MG63 (cell line): ENCODE results near the gene FSTL4. TPM values are rescaled to one million over a fixed set of nuclear protein-coding genes. Genes with fewer than 3 reads are reported as not detected.
A peak's percentile ranks its signal among the peaks of the same experiment; 100 is the strongest.

Experiments
- DNase-seq: peaks from one replicate; pipeline ENCODE4 v3.0.0-alpha.2; 2020
- H3K27me3 ChIP-seq: fragments of 250-450 bp; sonication (Bioruptor Pico); 2 replicates; pipeline ENCODE4 v1.5.1; 2020; ENCODE audit warnings: mild to moderate bottlenecking, moderate library complexity
- H3K36me3 ChIP-seq: fragments of 250-450 bp; sonication (Bioruptor Pico); 2 replicates; pipeline ENCODE4 v1.5.1; 2020; ENCODE audit warnings: mild to moderate bottlenecking, moderate library complexity
- H3K4me3 ChIP-seq: fragments of 250-450 bp; sonication (Bioruptor Pico); 2 replicates; pipeline ENCODE4 v1.5.1; 2020; ENCODE audit warnings: mild to moderate bottlenecking, moderate library complexity
- H3K9me3 ChIP-seq: fragments of 250-450 bp; sonication (Bioruptor Pico); 2 replicates; pipeline ENCODE4 v1.5.1; 2020; ENCODE audit warnings: mild to moderate bottlenecking, moderate library complexity
- total RNA-seq: library from RNA; depleted of rRNA; stranded (reverse); fragments of >200 nt; shearing (Covaris generic); gene quantifications from 2 replicates; pipeline ENCODE4 v1.2.3, GENCODE V29; 2014; ENCODE audit warnings: low replicate concordance

The FSTL4 gene
- total RNA-seq, 1 experiment from 2014 or later = not detected

GRCh38 chr5:133304178-133304577 is 308.2 kb downstream of the FSTL4 start:
- no peak overlapping the region for H3K4me3 ChIP-seq
- H3K36me3 ChIP-seq = no peaks in the 10 kb centered on the region
- H3K9me3 ChIP-seq = no peaks in the 10 kb centered on the region
- no peaks in the 10 kb centered on the region; the same call in 1 of the 2 replicates for H3K27me3 ChIP-seq
- DNase-seq = no peak

GRCh38 chr5:133303298-133303697 is 309.0 kb downstream of the FSTL4 start:
- H3K4me3 ChIP-seq = no peak overlapping the region
- H3K36me3 ChIP-seq = no peaks in the 10 kb centered on the region
- DNase-seq = no peak
- H3K9me3 ChIP-seq = no peaks in the 10 kb centered on the region
- H3K27me3 ChIP-seq = no peaks in the 10 kb centered on the region; the same call in 1 of the 2 replicates

- no peak for DNase-seq
- Histone ChIP-seq H3K36me3 (no peaks in the 10 kb centered on the region), H3K27me3 (no peaks in the 10 kb centered on the region; the same call in 1 of the 2 replicates), H3K4me3 (no peak overlapping the region), H3K9me3 (no peaks in the 10 kb centered on the region)
Measured at GRCh38 chr5:133299728-133300127, 312.6 kb downstream of the FSTL4 start.

- H3K4me3 ChIP-seq = no peak overlapping the region
- DNase-seq = no peak
- H3K36me3 ChIP-seq = no peaks in the 10 kb centered on the region
- H3K9me3 ChIP-seq = no peaks in the 10 kb centered on the region
- H3K27me3 ChIP-seq = no peaks in the 10 kb centered on the region; the same call in 1 of the 2 replicates
Measured at GRCh38 chr5:133299021-133299420, 313.3 kb downstream of the FSTL4 start.

GRCh38 chr5:133298447-133298846 is 313.9 kb downstream of the FSTL4 start:
- Histone ChIP-seq H3K4me3 (no peak overlapping the region), H3K36me3 (no peaks in the 10 kb centered on the region), H3K27me3 (no peaks in the 10 kb centered on the region; the same call in 1 of the 2 replicates), H3K9me3 (no peaks in the 10 kb centered on the region)
- DNase-seq = no peak

GRCh38 chr5:133297293-133297692 is 315.0 kb downstream of the FSTL4 start:
- H3K4me3 ChIP-seq = no peak overlapping the region
- no peak for DNase-seq
- H3K9me3 ChIP-seq = no peaks in the 10 kb centered on the region
- no peaks in the 10 kb centered on the region for H3K36me3 ChIP-seq
- no peaks in the 10 kb centered on the region; the same call in 1 of the 2 replicates for H3K27me3 ChIP-seq

- no peaks in the 10 kb centered on the region for H3K36me3 ChIP-seq
- no peak for DNase-seq
- H3K27me3 ChIP-seq = no peaks in the 10 kb centered on the region; the same call in 1 of the 2 replicates
- H3K9me3 ChIP-seq = no peaks in the 10 kb centered on the region
- no peak overlapping the region for H3K4me3 ChIP-seq
Measured at GRCh38 chr5:133296624-133297023, 315.7 kb downstream of the FSTL4 start.

GRCh38 chr5:133295520-133295919 is 316.8 kb downstream of the FSTL4 start:
- Histone ChIP-seq H3K27me3 (no peaks in the 10 kb centered on the region; the same call in 1 of the 2 replicates), H3K4me3 (no peak overlapping the region), H3K9me3 (no peaks in the 10 kb centered on the region), H3K36me3 (no peaks in the 10 kb centered on the region)
- DNase-seq = no peak

GRCh38 chr5:133294380-133294779 is 318.0 kb downstream of the FSTL4 start:
- no peak overlapping the region for H3K4me3 ChIP-seq
- no peaks in the 10 kb centered on the region for H3K9me3 ChIP-seq
- DNase-seq = no peak

GRCh38 chr5:133293960-133294359 is 318.4 kb downstream of the FSTL4 start:
- no peaks in the 10 kb centered on the region; the same call in 1 of the 2 replicates for H3K27me3 ChIP-seq
- no peaks in the 10 kb centered on the region for H3K9me3 ChIP-seq
- H3K36me3 ChIP-seq = no peaks in the 10 kb centered on the region
- H3K4me3 ChIP-seq = no peak overlapping the region
- DNase-seq = no peak

More at GRCh38 chr5:133294380-133294779, 318.0 kb downstream of the FSTL4 start:
- H3K27me3 ChIP-seq = no peaks in the 10 kb centered on the region; the same call in 1 of the 2 replicates
- H3K36me3 ChIP-seq = no peaks in the 10 kb centered on the region

GRCh38 chr5:133292300-133292699 is 320.0 kb downstream of the FSTL4 start:
- no peaks in the 10 kb centered on the region for H3K9me3 ChIP-seq
- DNase-seq = peak; percentile 76

GRCh38 chr5:133291524-133291923 is 320.8 kb downstream of the FSTL4 start:
- DNase-seq = no peak

More at GRCh38 chr5:133292300-133292699, 320.0 kb downstream of the FSTL4 start:
- H3K36me3 ChIP-seq = no peaks in the 10 kb centered on the region
- no peaks in the 10 kb centered on the region; the same call in 1 of the 2 replicates for H3K27me3 ChIP-seq
- no peak overlapping the region for H3K4me3 ChIP-seq

GRCh38 chr5:133290669-133291240 is 321.6 kb downstream of the FSTL4 start:
- H3K4me3 ChIP-seq = no peak overlapping the region
- H3K36me3 ChIP-seq = no peaks in the 10 kb centered on the region
- no peaks in the 10 kb centered on the region; the same call in 1 of the 2 replicates for H3K27me3 ChIP-seq
- DNase-seq = no peak
- H3K9me3 ChIP-seq = no peaks in the 10 kb centered on the region

More at GRCh38 chr5:133291524-133291923, 320.8 kb downstream of the FSTL4 start:
- Histone ChIP-seq H3K27me3 (no peaks in the 10 kb centered on the region; the same call in 1 of the 2 replicates), H3K4me3 (no peak overlapping the region), H3K36me3 (no peaks in the 10 kb centered on the region), H3K9me3 (no peaks in the 10 kb centered on the region)

- Histone ChIP-seq H3K4me3 (no peak overlapping the region), H3K9me3 (no peaks in the 10 kb centered on the region), H3K27me3 (no peaks in the 10 kb centered on the region), H3K36me3 (no peaks in the 10 kb centered on the region)
- no peak for DNase-seq
Measured at GRCh38 chr5:133289686-133290367, 322.5 kb downstream of the FSTL4 start.

- H3K27me3 ChIP-seq = no peaks in the 10 kb centered on the region
- DNase-seq = peak; percentile 24
- no peak overlapping the region for H3K4me3 ChIP-seq
- no peaks in the 10 kb centered on the region for H3K9me3 ChIP-seq
- no peaks in the 10 kb centered on the region for H3K36me3 ChIP-seq
Measured at GRCh38 chr5:133287500-133287899, 324.8 kb downstream of the FSTL4 start.

GRCh38 chr5:133286483-133286882 is 325.9 kb downstream of the FSTL4 start:
- Histone ChIP-seq H3K27me3 (no peaks in the 10 kb centered on the region), H3K9me3 (no peaks in the 10 kb centered on the region), H3K4me3 (no peak overlapping the region), H3K36me3 (no peaks in the 10 kb centered on the region)
- no peak for DNase-seq

- peak; percentile 83 for DNase-seq
- H3K27me3 ChIP-seq = no peaks in the 10 kb centered on the region
Measured at GRCh38 chr5:133285583-133286021, 326.7 kb downstream of the FSTL4 start.

More at GRCh38 chr5:133285583-133286021, 326.7 kb downstream of the FSTL4 start:
- no peaks in the 10 kb centered on the region for H3K36me3 ChIP-seq
- H3K4me3 ChIP-seq = no peak overlapping the region
- H3K9me3 ChIP-seq = no peaks in the 10 kb centered on the region
